Activated CD8-positive, alpha-beta memory T cell treated with anti-CD3 and anti-CD28 coated beads for 1 hour (primary cell): ENCODE data around the gene ABCA3.

ENCODE experiments used
- DNase-seq, 2 donors: peaks; one replicate each; pipeline ENCODE4 v3.0.0-alpha.2; 2020; ENCODE audit warnings: low read depth in 1 of 2; ENCODE audit errors: extremely low read depth in 1 of 2

Gene ABCA3

GRCh38 chr16:2317231-2318020 is 23.1 kb downstream of the ABCA3 start:
- no peak for DNase-seq

GRCh38 chr16:2308089-2308962 is 32.2 kb downstream of the ABCA3 start:
- DNase-seq: no peak

GRCh38 chr16:2299915-2300192 is 40.7 kb downstream of the ABCA3 start:
- no peak for DNase-seq

- no peak for DNase-seq
These were observed 41.2 kb downstream of the ABCA3 start for GRCh38 chr16:2299121-2299914.

- no peak for DNase-seq
These were observed 41.9 kb downstream of the ABCA3 start for GRCh38 chr16:2298621-2299020.

GRCh38 chr16:2297506-2297860 is 43.0 kb downstream of the ABCA3 start:
- no peak for DNase-seq

GRCh38 chr16:2296661-2297505 is 43.6 kb downstream of the ABCA3 start:
- DNase-seq: no peak

- DNase-seq: no peak
These were observed 45.3 kb downstream of the ABCA3 start for GRCh38 chr16:2295056-2295798.

GRCh38 chr16:2292221-2292620 is 48.3 kb downstream of the ABCA3 start:
- DNase-seq: no peak

- no peak for DNase-seq
These were observed 51.2 kb downstream of the ABCA3 start for GRCh38 chr16:2289282-2289681.

GRCh38 chr16:2288726-2289125 is 51.8 kb downstream of the ABCA3 start:
- DNase-seq: no peak

GRCh38 chr16:2287916-2288547 is 52.5 kb downstream of the ABCA3 start:
- no peak for DNase-seq

- no peak for DNase-seq
These were observed 54.0 kb downstream of the ABCA3 start for GRCh38 chr16:2286550-2286949.

GRCh38 chr16:2285731-2286191 is 54.8 kb downstream of the ABCA3 start:
- no peak for DNase-seq

- DNase-seq: no peak
These were observed 55.5 kb downstream of the ABCA3 start for GRCh38 chr16:2284797-2285576.

GRCh38 chr16:2284001-2284770 is 56.3 kb downstream of the ABCA3 start:
- no peak for DNase-seq

GRCh38 chr16:2282866-2283555 is 57.5 kb downstream of the ABCA3 start:
- no peak for DNase-seq
